K562 (cell line): ENCODE results near the gene DHRS11. TPM values are rescaled to one million over a fixed set of nuclear protein-coding genes. Genes with fewer than 3 reads are reported as not detected.
A peak's percentile ranks its signal among the peaks of the same experiment; 100 is the strongest.

Source experiments
- CBX1 ChIP-seq: sonication (generic); IDR thresholded peaks from 2 replicates; pipeline ENCODE4 v1.6.1; 2016; ENCODE audit warnings: antibody characterized with exemption, low read depth, mild to moderate bottlenecking
- EP400 ChIP-seq: fragments of 450-650 bp; IDR thresholded peaks from 2 replicates; pipeline ENCODE4 v1.6.1; 2017; ENCODE audit warnings: antibody characterized with exemption, mild to moderate bottlenecking, moderate library complexity
- FOS ChIP-seq: IDR thresholded peaks from 3 replicates; pipeline ENCODE4 v1.6.1; 2011; ENCODE audit not compliant: insufficient read length; ENCODE audit errors: extremely low read depth
- HDAC8 ChIP-seq: fragments of 450-650 bp; IDR thresholded peaks from 2 replicates; pipeline ENCODE4 v1.6.1; 2016; ENCODE audit warnings: mild to moderate bottlenecking, missing genetic modification characterization, moderate library complexity, missing compliant biosample characterization
- L3MBTL2 ChIP-seq: fragments of 450-650 bp; IDR thresholded peaks from 2 replicates; pipeline ENCODE4 v1.6.1; 2016; ENCODE audit warnings: mild to moderate bottlenecking, moderate library complexity
- NONO ChIP-seq, 2 experiments: fragments of 200-400 bp in 1 of 2; fragments of 450-650 bp in 1 of 2; formaldehyde crosslinking in 1 of 2; IDR thresholded peaks; 2 replicates each; pipeline ENCODE4 v1.6.1; 2017; ENCODE audit warnings: low read depth in 2 of 2, mild to moderate bottlenecking in 2 of 2, moderate library complexity in 2 of 2, low read length in 1 of 2
- SIN3B ChIP-seq: fragments of 450-650 bp; IDR thresholded peaks from 2 replicates; pipeline ENCODE4 v1.6.1; 2017; ENCODE audit warnings: low read depth, mild to moderate bottlenecking, moderate library complexity
- TCF3 ChIP-seq: sonication (generic); formaldehyde crosslinking; IDR thresholded peaks from 2 replicates; pipeline ENCODE4 v1.4.0; 2020; ENCODE audit warnings: mild to moderate bottlenecking, missing genetic modification reagents
- ZFP30 ChIP-seq: fragments of 250-450 bp; sonication (Bioruptor Pico); IDR thresholded peaks from 2 replicates; pipeline ENCODE4 v1.8.0; 2022; ENCODE audit warnings: moderate library complexity, mild to moderate bottlenecking, inconsistent platforms, borderline replicate concordance
- polyA plus RNA-seq, 8 experiments: library from polyadenylated mRNA; depleted of rRNA in 4 of 8; stranded (reverse) in 5 of 8; unstranded in 3 of 8; fragments of >200 nt; fragmentation: Nextera tagmentation in 2 of 8; fragmentation: Illumina TruSeq in 1 of 8; extraction: Ambion mirVana in 2 of 8; extraction: Trizol in 1 of 8; gene quantifications; 2 replicates each; pipeline versions ENCODE4 v1.2.1 to v1.2.3, GENCODE V29; 2011 to 2014; ENCODE audit warnings: inconsistent platforms in 1 of 8, missing spikeins in 1 of 8
- total RNA-seq, 7 experiments: library from RNA; depleted of rRNA in 6 of 7; stranded (reverse); fragments of >200 nt in 6 of 7; fragmentation: Illumina TruSeq in 2 of 7; extraction: Trizol in 2 of 7; gene quantifications; 2 replicates each; pipeline versions ENCODE4 v1.2.1 to v1.2.3, GENCODE V29; 2011 to 2021; ENCODE audit warnings: low replicate concordance in 1 of 7
- TF ChIP-seq, protein P1 (sequence below): fragments of 250-450 bp; sonication (Bioruptor Pico); IDR thresholded peaks from 2 replicates; pipeline ENCODE4 v1.9.0; 2021; ENCODE audit warnings: mild to moderate bottlenecking, inconsistent platforms
- TF ChIP-seq, protein P2 (sequence below): fragments of 200-800 bp; sonication (Bioruptor generic); IDR thresholded peaks from 2 replicates; pipeline ENCODE4 v1.6.1; 2017; ENCODE audit warnings: missing genetic modification characterization, missing compliant biosample characterization

Gene DHRS11
- total and polyA plus RNA-seq, 9 of the 15 experiments (the other 6 are each of a cell fraction or from before 2014, with no cell fraction given), result 15.2 to 123 (median 59.8) TPM

DNA sequence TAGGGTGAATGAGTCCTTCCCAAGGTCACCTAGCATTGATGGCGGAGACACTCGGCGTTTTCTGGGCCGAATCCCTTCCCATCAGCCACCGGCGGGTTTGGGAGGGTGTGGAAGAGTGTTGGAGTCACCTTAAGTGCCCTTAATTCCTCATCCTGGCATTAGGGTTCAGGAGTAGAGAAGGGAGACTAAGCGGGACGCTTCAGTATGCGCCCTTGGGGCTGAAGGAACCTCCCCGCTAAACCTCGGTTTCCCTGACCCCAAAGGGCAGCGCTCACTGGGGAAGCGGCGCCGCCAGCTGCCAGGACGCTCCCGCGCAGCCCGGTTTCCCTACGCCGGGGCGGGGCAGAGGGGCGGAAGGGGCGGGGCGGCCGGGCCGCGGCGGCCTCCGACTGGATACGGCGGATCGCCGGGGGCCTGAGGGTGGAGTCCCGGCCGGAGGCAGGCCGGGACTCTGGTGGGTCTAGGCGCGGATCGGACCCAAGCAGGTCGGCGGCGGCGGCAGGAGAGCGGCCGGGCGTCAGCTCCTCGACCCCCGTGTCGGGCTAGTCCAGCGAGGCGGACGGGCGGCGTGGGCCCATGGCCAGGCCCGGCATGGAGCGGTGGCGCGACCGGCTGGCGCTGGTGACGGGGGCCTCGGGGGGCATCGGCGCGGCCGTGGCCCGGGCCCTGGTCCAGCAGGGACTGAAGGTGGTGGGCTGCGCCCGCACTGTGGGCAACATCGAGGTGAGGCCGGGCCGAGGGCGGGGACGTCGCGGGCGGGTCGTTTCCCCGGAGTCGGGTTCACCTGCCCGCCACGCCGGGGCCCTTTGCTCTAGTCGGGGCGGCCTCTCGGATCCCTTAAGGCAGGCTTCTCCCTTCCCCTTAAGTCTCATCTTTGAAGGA lies at the start of gene DHRS11 (continued):
- TF ChIP-seq, protein P1, sequence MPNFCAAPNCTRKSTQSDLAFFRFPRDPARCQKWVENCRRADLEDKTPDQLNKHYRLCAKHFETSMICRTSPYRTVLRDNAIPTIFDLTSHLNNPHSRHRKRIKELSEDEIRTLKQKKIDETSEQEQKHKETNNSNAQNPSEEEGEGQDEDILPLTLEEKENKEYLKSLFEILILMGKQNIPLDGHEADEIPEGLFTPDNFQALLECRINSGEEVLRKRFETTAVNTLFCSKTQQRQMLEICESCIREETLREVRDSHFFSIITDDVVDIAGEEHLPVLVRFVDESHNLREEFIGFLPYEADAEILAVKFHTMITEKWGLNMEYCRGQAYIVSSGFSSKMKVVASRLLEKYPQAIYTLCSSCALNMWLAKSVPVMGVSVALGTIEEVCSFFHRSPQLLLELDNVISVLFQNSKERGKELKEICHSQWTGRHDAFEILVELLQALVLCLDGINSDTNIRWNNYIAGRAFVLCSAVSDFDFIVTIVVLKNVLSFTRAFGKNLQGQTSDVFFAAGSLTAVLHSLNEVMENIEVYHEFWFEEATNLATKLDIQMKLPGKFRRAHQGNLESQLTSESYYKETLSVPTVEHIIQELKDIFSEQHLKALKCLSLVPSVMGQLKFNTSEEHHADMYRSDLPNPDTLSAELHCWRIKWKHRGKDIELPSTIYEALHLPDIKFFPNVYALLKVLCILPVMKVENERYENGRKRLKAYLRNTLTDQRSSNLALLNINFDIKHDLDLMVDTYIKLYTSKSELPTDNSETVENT, result peak; percentile 56
- TF ChIP-seq, protein P2, sequence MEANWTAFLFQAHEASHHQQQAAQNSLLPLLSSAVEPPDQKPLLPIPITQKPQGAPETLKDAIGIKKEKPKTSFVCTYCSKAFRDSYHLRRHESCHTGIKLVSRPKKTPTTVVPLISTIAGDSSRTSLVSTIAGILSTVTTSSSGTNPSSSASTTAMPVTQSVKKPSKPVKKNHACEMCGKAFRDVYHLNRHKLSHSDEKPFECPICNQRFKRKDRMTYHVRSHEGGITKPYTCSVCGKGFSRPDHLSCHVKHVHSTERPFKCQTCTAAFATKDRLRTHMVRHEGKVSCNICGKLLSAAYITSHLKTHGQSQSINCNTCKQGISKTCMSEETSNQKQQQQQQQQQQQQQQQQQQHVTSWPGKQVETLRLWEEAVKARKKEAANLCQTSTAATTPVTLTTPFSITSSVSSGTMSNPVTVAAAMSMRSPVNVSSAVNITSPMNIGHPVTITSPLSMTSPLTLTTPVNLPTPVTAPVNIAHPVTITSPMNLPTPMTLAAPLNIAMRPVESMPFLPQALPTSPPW (CRISPR knock-in tag), result peak; percentile 74
- TF ChIP-seq CBX1 (peak; percentile 64; the same call in 1 of the 2 replicates), HDAC8 (tag) (0 out of 2 replicates have a peak, but pooled peaks have one; percentile 25), SIN3B (peak; percentile 30; the same call in 1 of the 2 replicates), NONO (IDR thresholded peaks at IDR 0.05; ENCODE audit: low read depth in 2 of 2, low read length in 1 of 2) (peak; percentile 38 to 64; a peak in 2 of 4 replicates), TCF3 (no peak), L3MBTL2 (0 out of 2 replicates have a peak, but pooled peaks have one; percentile 19), FOS (no peak), ZFP30 (CRISPR knock-in tag) (no peak), EP400 (peak; percentile 24; the same call in 1 of the 2 replicates)
